Lung (tissue), 12 donors: ENCODE data around the gene BIRC6. TPM values are rescaled to one million over a fixed set of nuclear protein-coding genes. Genes with fewer than 3 reads are reported as not detected.

Experiments used
- ATAC-seq: fragments of 200-7000 bp; cut with Tn5 transposase; one replicate; pipeline ENCODE4 v1.9.1; 2020; ENCODE audit warnings: moderate number of reproducible peaks; ENCODE audit not compliant: insufficient read depth, low FRiP score
- DNase-seq, 3 donors: peaks; one replicate each; pipeline ENCODE4 v3.0.0-alpha.2; 2013 to 2017
- H3K27ac ChIP-seq, 2 donors: one replicate each; pipeline ENCODE4 v1.5.1; 2013; ENCODE audit warnings: mild to moderate bottlenecking in 2 of 2, moderate library complexity in 2 of 2, control low read depth in 1 of 2, inconsistent platforms in 1 of 2, low read depth in 1 of 2, low read length in 1 of 2
- H3K27me3 ChIP-seq, 3 donors: one replicate each; pipeline ENCODE4 v1.5.1; 2013; ENCODE audit warnings: low read length in 2 of 3; ENCODE audit not compliant: control insufficient read depth in 3 of 3, insufficient read depth in 3 of 3
- H3K36me3 ChIP-seq, 4 donors: one replicate each; pipeline ENCODE4 v1.5.1; 2013; ENCODE audit warnings: low read length in 4 of 4, mild to moderate bottlenecking in 1 of 4, moderate library complexity in 1 of 4; ENCODE audit not compliant: control insufficient read depth in 4 of 4, insufficient read depth in 4 of 4
- H3K4me1 ChIP-seq, 5 donors: one replicate each; pipeline ENCODE4 v1.5.1; 2013; ENCODE audit warnings: low read length in 5 of 5, mild to moderate bottlenecking in 2 of 5, moderate library complexity in 1 of 5; ENCODE audit not compliant: control insufficient read depth in 5 of 5, insufficient read depth in 5 of 5
- H3K4me3 ChIP-seq: one replicate; pipeline ENCODE4 v1.5.1; 2013; ENCODE audit warnings: mild to moderate bottlenecking, control low read depth, moderate library complexity
- H3K9ac ChIP-seq, 2 donors: one replicate each; pipeline ENCODE4 v1.5.1; 2013; ENCODE audit warnings: low read length in 2 of 2, control low read depth in 1 of 2; ENCODE audit not compliant: insufficient read depth in 1 of 2
- H3K9me3 ChIP-seq, 4 donors: one replicate each; pipeline ENCODE4 v1.5.1; 2013; ENCODE audit warnings: low read length in 3 of 4, mild to moderate bottlenecking in 1 of 4, moderate library complexity in 1 of 4; ENCODE audit not compliant: control insufficient read depth in 4 of 4, insufficient read depth in 3 of 4
- CTCF ChIP-seq: IDR thresholded peaks from 2 replicates; pipeline ENCODE4 v1.5.1; 2012; ENCODE audit warnings: mild to moderate bottlenecking; ENCODE audit errors: control extremely low read depth, extremely low read depth
- WGBS, 2 donors: extraction: QIAGEN DNeasy Blood & Tissue Kit; methylation state at CpG; one replicate each; pipeline ENCODE4 v1.1.7; 2013; 5-methylcytosine and 5-hydroxymethylcytosine counted together
- polyA plus RNA-seq, 2 donors: library from polyadenylated mRNA; stranded (reverse); fragments of 200-250 nt; gene quantifications; one replicate each; pipeline ENCODE4 v1.2.1, GENCODE V29; 2013
- total RNA-seq, 2 donors: library from RNA; depleted of rRNA in 1 of 2; stranded (reverse); fragments of >200 nt in 1 of 2; gene quantifications; one replicate each; pipeline ENCODE4 v1.2.1, GENCODE V29; 2014 to 2021
- donor health status: control.
- donor health status: control.
- donor health status: Bipolar disorder and iron deficiency.
- donor health status: healthy.
- donor health status: DM: yes; HTN: yes; CAD: no.

BIRC6 gene
- total and polyA plus RNA-seq, 4 donors = 12.2 to 229 (median 51.5) TPM

GRCh38 chr2:32591669-32592463 is 235.0 kb downstream of the BIRC6 start:
- Histone ChIP-seq H3K4me1 (peaks cover 0 to 2% (median 0%) of the 10 kb centered on the region in 5 donors), H3K9ac (no peak overlapping the region), H3K27me3 (no peaks in the 10 kb centered on the region), H3K9me3 (no peaks in the 10 kb centered on the region), H3K4me3 (no peak overlapping the region), H3K27ac (no peak overlapping the region), H3K36me3 (no peaks in the 10 kb centered on the region)
- no peak for TF ChIP-seq CTCF
- DNase-seq = peak in 2 of 3 donors; percentile 9
- no peak for ATAC-seq
- WGBS, 2 donors = 25 to 57% methylated on average over 3 of the region's 3 CpGs

GRCh38 chr2:32594573-32594972 is 237.8 kb downstream of the BIRC6 start:
- H3K27me3 ChIP-seq = no peaks in the 10 kb centered on the region
- no peak for DNase-seq
- WGBS, 2 donors = 85 to 92% methylated on average over 3 of the region's 3 CpGs
- peaks cover 0 to 2% (median 0%) of the 10 kb centered on the region in 5 donors for H3K4me1 ChIP-seq
- no peak overlapping the region for H3K9ac ChIP-seq
- H3K36me3 ChIP-seq = peaks cover 0 to 8% (median 4%) of the 10 kb centered on the region in 4 donors
- no peak overlapping the region for H3K4me3 ChIP-seq
- no peaks in the 10 kb centered on the region for H3K9me3 ChIP-seq
- no peak for ATAC-seq
- no peak overlapping the region for H3K27ac ChIP-seq
- TF ChIP-seq CTCF = no peak

GRCh38 chr2:32611366-32611765 is 254.5 kb downstream of the BIRC6 start:
- no peaks in the 10 kb centered on the region for H3K4me1 ChIP-seq
- 68 to 88% methylated on average over 2 of the region's 2 CpGs for WGBS, 2 donors
- no peak overlapping the region for H3K27ac ChIP-seq
- DNase-seq (no peak), ATAC-seq (peak; percentile 41)
- H3K27me3 ChIP-seq = no peaks in the 10 kb centered on the region
- H3K4me3 ChIP-seq = no peak overlapping the region
- peaks cover 5 to 23% (median 14%) of the 10 kb centered on the region in 4 donors for H3K36me3 ChIP-seq
- no peak overlapping the region for H3K9ac ChIP-seq
- no peaks in the 10 kb centered on the region for H3K9me3 ChIP-seq
- no peak for TF ChIP-seq CTCF

- Histone ChIP-seq H3K27ac (no peak overlapping the region), H3K9me3 (no peaks in the 10 kb centered on the region), H3K4me1 (no peaks in the 10 kb centered on the region), H3K4me3 (no peak overlapping the region), H3K36me3 (peaks cover 5 to 23% (median 15%) of the 10 kb centered on the region in 4 donors), H3K27me3 (no peaks in the 10 kb centered on the region), H3K9ac (no peak overlapping the region)
- WGBS, 2 donors = 81 to 97% methylated on average over 1 of the region's 1 CpG
- no peak for TF ChIP-seq CTCF
- no peak for ATAC-seq
- no peak for DNase-seq
Measured at GRCh38 chr2:32611771-32612170, 254.9 kb downstream of the BIRC6 start.
